Ramos (cell line): Measurements from ENCODE around the gene INSR.
"Not testable (repeated sequence)": the region's sequence is repeated elsewhere in the genome, so short reads cannot be mapped to it uniquely, and the experiment has no call there.

Source experiments
- in situ Hi-C: fragments of 300-500 bp; cut with MboI; formaldehyde crosslinking; loops from one replicate; pipeline ENCODE4 v1.14.3; 2022; ENCODE audit warnings: low sequenced_read_pairs; ENCODE audit not compliant: unreplicated experiment

INSR gene

DNA sequence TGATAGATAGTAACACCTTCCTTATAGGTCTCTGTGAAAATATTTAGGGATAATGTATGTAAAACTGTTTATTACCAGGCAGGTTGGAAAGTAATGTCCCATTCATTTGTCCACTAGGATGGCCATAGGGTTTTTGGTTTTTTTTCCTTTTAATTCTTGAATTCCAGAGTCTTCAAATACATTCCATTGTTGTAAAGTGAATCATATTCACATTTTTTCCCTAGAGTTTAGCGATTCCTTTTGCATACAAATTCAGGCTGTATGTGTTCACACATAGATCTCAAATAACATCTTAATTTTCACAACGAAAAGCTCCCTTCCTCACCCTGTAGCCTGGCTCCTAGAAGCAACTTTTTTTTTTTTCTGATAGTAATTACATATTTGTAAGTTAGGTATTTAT lies 226.5 kb downstream of the INSR start:
- in situ Hi-C loops = no loop called here

DNA sequence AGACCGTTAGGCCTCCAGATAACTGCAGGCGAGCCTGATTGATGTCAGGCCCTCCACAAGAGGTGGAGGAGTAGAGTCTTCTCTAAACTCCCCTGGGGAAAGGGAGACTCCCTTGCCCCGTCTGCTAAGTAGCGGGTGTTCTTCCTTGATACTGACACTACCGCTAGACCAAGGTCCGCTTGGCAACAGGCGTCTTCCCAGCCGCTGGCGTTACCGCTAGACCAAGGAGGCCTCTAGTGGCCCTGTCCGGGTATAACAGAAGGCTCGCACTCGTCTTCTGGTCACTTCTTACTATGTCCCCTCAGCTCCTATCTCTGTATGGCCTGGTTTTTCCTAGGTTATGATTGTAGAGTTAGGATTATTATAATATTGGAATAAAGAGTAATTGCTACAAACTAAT lies 227.1 kb downstream of the INSR start:
- in situ Hi-C loops = not testable (repeated sequence)

DNA sequence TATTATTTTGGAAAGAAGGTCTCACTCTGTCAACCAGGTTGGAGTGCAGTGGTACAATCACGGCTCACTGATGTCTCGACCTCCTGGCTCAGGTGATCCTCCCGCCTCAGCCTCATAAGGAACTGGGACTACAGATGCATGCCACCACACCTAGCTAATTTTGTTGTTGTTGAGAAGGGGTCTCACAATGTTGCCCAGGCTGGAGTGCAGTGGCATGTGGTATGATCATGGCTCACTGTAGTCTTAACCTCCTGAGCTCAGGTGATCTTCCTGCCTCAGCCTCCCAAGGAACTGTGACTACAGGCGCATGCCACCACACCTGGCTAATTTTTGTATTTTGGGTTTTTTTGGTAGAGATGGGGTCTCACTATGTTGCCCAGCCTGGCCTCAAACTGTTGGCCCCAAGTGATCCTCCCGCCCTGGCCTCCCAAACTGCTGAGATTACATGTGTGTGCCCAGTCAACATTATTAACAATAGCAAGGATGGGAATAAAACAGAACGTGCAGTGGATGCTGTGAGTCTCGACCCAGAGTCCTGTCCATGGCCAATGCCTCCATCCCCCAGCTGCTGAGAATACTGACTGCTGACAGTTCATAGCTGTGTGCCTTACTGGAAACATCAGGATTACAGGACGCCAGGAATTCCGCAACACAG lies 230.3 kb downstream of the INSR start:
- in situ Hi-C loops = no loop called here

DNA sequence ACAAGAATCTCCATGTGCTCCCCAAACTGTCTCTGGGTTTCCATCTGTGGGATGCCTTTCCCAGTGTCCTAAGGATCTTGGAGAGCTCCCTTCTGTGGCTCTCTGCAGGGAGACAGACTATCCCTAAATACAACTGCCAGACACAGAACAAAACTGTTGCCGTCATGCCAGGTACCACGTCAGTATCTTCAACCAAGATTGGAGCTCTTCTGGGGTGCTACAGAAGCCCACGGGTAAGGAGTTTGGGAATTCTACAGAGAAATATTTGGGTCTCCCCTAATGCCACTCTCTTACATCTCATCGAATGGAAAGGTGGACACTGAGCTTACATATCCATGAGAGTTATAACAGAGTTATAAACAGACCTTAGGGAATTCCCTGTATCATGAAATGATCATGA lies 230.9 kb downstream of the INSR start:
- in situ Hi-C loops = no loop called here
